Neural crest cell (in vitro differentiated cells): ENCODE data around the gene PPP1R36. TPM values are rescaled to one million over a fixed set of nuclear protein-coding genes. Genes with fewer than 3 reads are reported as not detected.
"Not testable (repeated sequence)": the region's sequence is repeated elsewhere in the genome, so short reads cannot be mapped to it uniquely, and the experiment has no call there.

Experiments
- DNase-seq: peaks from one replicate; pipeline ENCODE4 v3.0.0; 2021; ENCODE audit warnings: low read depth, mixed read lengths, low spot score
- H3K27ac Mint-ChIP-seq: one replicate; pipeline ENCODE4 v1.8.0; 2021; ENCODE audit warnings: mild to moderate bottlenecking, mixed read lengths; ENCODE audit not compliant: unreplicated experiment
- H3K27me3 Mint-ChIP-seq: 2 replicates; pipeline ENCODE4 v1.8.0; 2021; ENCODE audit warnings: low read depth, mild to moderate bottlenecking, mixed read lengths
- H3K36me3 Mint-ChIP-seq: 2 replicates; pipeline ENCODE4 v1.8.0; 2021; ENCODE audit warnings: low read depth, mild to moderate bottlenecking, mixed read lengths
- H3K4me1 Mint-ChIP-seq: 2 replicates; pipeline ENCODE4 v1.8.0; 2021; ENCODE audit warnings: mixed read lengths
- H3K4me3 Mint-ChIP-seq: one replicate; pipeline ENCODE4 v1.8.0; 2021; ENCODE audit warnings: mild to moderate bottlenecking, mixed read lengths
- H3K9me3 Mint-ChIP-seq: 2 replicates; pipeline ENCODE4 v1.8.0; 2021; ENCODE audit warnings: mixed read lengths
- total RNA-seq: library from RNA; stranded (reverse); gene quantifications from 2 replicates; pipeline ENCODE4 v1.2.1, GENCODE V29; 2021
- TF ChIP-seq, protein P1 (sequence below): fragments of 200-600 bp; sonication (generic); conservative IDR thresholded peaks from 2 replicates; pipeline ENCODE4 v1.5.0; 2021; ENCODE audit warnings: antibody characterized with exemption, mild to moderate bottlenecking

The PPP1R36 gene
- total RNA-seq, 1 donor from 2014 or later: 0.33 TPM

DNA sequence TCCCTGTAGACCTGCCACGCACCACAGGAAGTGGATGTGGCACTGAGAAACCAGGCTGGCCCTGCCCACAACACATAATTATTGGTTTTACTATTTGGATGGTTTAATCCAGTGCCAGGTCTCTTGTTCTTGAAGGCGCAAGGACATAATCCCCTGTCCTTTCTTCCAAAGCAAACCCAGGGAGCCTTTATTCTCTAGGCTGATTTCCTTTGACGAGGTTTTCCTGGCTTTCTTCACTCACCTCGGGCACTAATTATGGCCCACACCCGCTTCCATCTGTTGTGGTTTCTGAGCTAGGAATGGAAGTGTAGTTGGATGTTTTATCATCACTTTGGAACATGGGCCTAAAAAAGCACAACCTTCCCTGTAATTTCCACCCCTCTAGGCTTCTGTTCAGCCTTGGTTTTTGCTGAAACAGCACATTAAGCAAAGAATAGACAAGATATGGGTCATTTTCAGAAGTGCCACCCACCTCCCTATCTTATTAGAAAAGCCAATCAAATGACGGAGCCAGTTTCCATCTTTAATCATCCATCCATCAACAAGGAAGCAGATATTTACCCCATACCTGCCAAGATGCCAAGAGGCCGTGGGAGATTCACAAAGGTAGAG, 73.9 kb downstream of the PPP1R36 start:
- Mint-ChIP-seq H3K9me3 (peaks cover 2% of the 10 kb centered on the region), H3K4me1 (peaks cover 10% of the 10 kb centered on the region), H3K27ac (no peak overlapping the region), H3K27me3 (no peaks in the 10 kb centered on the region), H3K4me3 (no peak overlapping the region), H3K36me3 (no peaks in the 10 kb centered on the region)
- no peak for DNase-seq
- TF ChIP-seq, protein P1, sequence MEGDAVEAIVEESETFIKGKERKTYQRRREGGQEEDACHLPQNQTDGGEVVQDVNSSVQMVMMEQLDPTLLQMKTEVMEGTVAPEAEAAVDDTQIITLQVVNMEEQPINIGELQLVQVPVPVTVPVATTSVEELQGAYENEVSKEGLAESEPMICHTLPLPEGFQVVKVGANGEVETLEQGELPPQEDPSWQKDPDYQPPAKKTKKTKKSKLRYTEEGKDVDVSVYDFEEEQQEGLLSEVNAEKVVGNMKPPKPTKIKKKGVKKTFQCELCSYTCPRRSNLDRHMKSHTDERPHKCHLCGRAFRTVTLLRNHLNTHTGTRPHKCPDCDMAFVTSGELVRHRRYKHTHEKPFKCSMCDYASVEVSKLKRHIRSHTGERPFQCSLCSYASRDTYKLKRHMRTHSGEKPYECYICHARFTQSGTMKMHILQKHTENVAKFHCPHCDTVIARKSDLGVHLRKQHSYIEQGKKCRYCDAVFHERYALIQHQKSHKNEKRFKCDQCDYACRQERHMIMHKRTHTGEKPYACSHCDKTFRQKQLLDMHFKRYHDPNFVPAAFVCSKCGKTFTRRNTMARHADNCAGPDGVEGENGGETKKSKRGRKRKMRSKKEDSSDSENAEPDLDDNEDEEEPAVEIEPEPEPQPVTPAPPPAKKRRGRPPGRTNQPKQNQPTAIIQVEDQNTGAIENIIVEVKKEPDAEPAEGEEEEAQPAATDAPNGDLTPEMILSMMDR: no peak

GRCh38 chr14:64625386-64626232, 75.8 kb downstream of the PPP1R36 start:
- Mint-ChIP-seq H3K4me1 (peaks cover 13% of the 10 kb centered on the region), H3K36me3 (no peaks in the 10 kb centered on the region), H3K27ac (peak overlapping the region; percentile 17), H3K9me3 (peaks cover 2% of the 10 kb centered on the region), H3K4me3 (no peak overlapping the region), H3K27me3 (no peaks in the 10 kb centered on the region)
- TF ChIP-seq, protein P1: no peak
- no peak for DNase-seq

DNA sequence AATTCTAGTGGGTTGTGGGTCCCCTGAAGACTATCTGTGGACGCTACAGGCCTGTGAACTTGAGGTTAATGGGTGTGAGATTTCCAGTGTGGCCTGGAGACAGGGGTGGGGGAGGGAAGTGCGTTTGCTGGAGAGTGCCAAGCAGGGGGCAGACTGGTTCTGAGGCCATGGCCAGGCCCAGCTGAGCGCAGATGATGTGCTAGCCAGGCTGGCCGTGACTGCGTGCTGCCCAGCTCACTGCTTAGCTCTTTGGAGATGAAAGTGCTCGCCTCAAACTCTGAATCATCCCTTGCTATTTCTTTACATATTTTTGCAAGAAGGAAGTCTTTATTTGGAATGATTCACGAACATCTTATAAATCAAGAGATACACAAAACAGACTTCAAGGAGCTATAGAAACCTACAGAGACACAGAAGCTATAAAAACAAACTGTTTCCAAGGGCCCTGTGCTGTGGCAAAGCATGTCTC, 79.2 kb downstream of the PPP1R36 start:
- no peaks in the 10 kb centered on the region for H3K27me3 Mint-ChIP-seq
- peaks cover 13% of the 10 kb centered on the region for H3K4me1 Mint-ChIP-seq
- H3K9me3 Mint-ChIP-seq: no peaks in the 10 kb centered on the region
- TF ChIP-seq, protein P1: no peak
- no peak overlapping the region for H3K4me3 Mint-ChIP-seq
- no peak for DNase-seq
- H3K36me3 Mint-ChIP-seq: no peaks in the 10 kb centered on the region
- H3K27ac Mint-ChIP-seq: peak overlapping the region; percentile 71

GRCh38 chr14:64630778-64631177, 81.0 kb downstream of the PPP1R36 start:
- Mint-ChIP-seq H3K27ac (no peak overlapping the region), H3K4me3 (no peak overlapping the region), H3K36me3 (no peaks in the 10 kb centered on the region), H3K9me3 (no peaks in the 10 kb centered on the region), H3K4me1 (peaks cover 5% of the 10 kb centered on the region), H3K27me3 (no peaks in the 10 kb centered on the region)
- TF ChIP-seq, protein P1: no peak
- no peak for DNase-seq

DNA sequence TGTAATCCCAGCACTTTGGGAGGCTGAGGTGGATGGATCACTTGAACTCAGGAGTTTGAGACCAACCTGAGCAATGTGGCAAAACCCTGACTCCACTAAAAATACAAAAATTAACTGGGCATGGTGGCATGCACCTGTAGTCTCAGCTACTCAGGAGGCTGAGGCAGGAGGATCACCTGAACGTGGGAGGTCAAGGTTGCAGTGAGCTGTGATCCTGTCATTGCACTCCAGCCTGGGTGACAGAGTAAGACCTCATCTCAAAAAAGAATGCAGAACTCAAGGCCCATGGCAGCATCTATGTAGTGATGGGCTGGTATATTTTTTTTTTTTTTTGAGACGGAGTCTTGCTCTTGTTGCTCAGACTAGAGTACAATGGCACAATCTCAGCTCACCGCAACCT, 81.5 kb downstream of the PPP1R36 start:
- H3K36me3 Mint-ChIP-seq, H3K4me3 Mint-ChIP-seq, H3K4me1 Mint-ChIP-seq, DNase-seq, H3K27me3 Mint-ChIP-seq, H3K27ac Mint-ChIP-seq, H3K9me3 Mint-ChIP-seq: not testable (repeated sequence)

DNA sequence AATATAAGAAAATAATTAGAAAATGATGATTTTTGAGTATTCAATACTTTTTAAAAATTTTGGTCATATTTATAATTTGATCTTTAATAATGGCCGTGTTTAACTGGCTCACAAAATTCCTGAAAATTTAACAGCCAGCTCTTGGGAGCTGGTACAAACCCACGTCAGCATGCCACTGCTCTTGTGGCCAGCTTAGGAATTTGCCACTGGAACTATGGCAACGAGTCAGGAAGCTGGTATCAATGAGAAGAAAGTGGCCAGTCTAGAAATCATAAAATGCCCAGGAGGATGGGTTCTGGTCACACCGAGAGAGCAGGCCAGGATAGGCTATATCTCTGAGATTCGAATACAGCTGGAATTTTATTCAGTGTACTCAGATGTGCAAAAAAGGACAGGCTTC, 82.3 kb downstream of the PPP1R36 start:
- DNase-seq: no peak
- peaks cover 8% of the 10 kb centered on the region for H3K4me1 Mint-ChIP-seq
- H3K36me3 Mint-ChIP-seq: no peaks in the 10 kb centered on the region
- no peak overlapping the region for H3K4me3 Mint-ChIP-seq
- H3K27me3 Mint-ChIP-seq: no peaks in the 10 kb centered on the region
- no peaks in the 10 kb centered on the region for H3K9me3 Mint-ChIP-seq
- TF ChIP-seq, protein P1: no peak
- H3K27ac Mint-ChIP-seq: no peak overlapping the region
